Naive thymus-derived CD8-positive, alpha-beta T cell (primary cell): ENCODE results near the gene PRRT3. TPM values are rescaled to one million over a fixed set of nuclear protein-coding genes. Genes with fewer than 3 reads are reported as not detected.

Experiments
- ATAC-seq, 2 donors: fragments of 150-1000 bp; cut with Tn5 transposase in 1 of 2; sonication (Bioruptor Pico), chemical (Tn5 transposase) in 1 of 2; 1 replicate in 1 of 2; 2 replicates in 1 of 2; pipeline ENCODE4 v1.10.0; 2021; ENCODE audit warnings: mild to moderate bottlenecking in 2 of 2, moderate library complexity in 2 of 2
- POLR2A ChIA-PET: fragments of 350-600 bp; sonication (Branson Sonifier 250); formaldehyde crosslinking; loops from one replicate; lab custom pipeline; 2021; ENCODE audit warnings: antibody characterized with exemption; lab: Charles Lee
- DNase-seq, 10 donors: peaks; one replicate each; pipeline versions ENCODE4 v3.0.0 to v3.0.0-alpha.2; 2020 to 2022
- H3K27ac Mint-ChIP-seq, 10 donors: one replicate each; pipeline ENCODE4 v1.8.0; 2020 to 2022; ENCODE audit warnings: mild to moderate bottlenecking in 10 of 10, mixed read lengths in 10 of 10, moderate library complexity in 4 of 10, inconsistent platforms in 1 of 10
- H3K27me3 Mint-ChIP-seq, 5 donors: one replicate each; pipeline ENCODE4 v1.8.0; 2021 to 2022; ENCODE audit warnings: mixed read lengths in 5 of 5
- H3K36me3 Mint-ChIP-seq, 3 donors: one replicate each; pipeline ENCODE4 v1.8.0; 2020 to 2022; ENCODE audit warnings: mixed read lengths in 3 of 3, mild to moderate bottlenecking in 2 of 3, inconsistent platforms in 1 of 3
- H3K4me1 Mint-ChIP-seq, 4 donors: one replicate each; pipeline ENCODE4 v1.8.0; 2021 to 2022; ENCODE audit warnings: mixed read lengths in 4 of 4
- H3K4me3 Mint-ChIP-seq, 10 donors: one replicate each; pipeline ENCODE4 v1.8.0; 2020 to 2022; ENCODE audit warnings: mild to moderate bottlenecking in 10 of 10, mixed read lengths in 10 of 10, moderate library complexity in 6 of 10, inconsistent platforms in 1 of 10
- H3K9me3 Mint-ChIP-seq, 9 donors: one replicate each; pipeline ENCODE4 v1.8.0; 2020 to 2022; ENCODE audit warnings: mixed read lengths in 9 of 9, mild to moderate bottlenecking in 3 of 9, inconsistent platforms in 1 of 9, moderate library complexity in 1 of 9
- polyA plus RNA-seq, 3 donors: library from polyadenylated mRNA; unstranded; fragments of 300-500 nt; fragmentation: Illumina TruSeq; gene quantifications; one replicate each; pipeline ENCODE4 v1.2.3, GENCODE V29; 2021
- total RNA-seq, 8 experiments: library from RNA in 2 of 8; stranded (reverse) in 2 of 8; gene quantifications; one replicate each; pipeline ENCODE4 v1.2.3 and lab custom pipeline; 2021 to 2026

PRRT3 gene
- total RNA-seq (1 to 10 TPM; 5.5 to 6.3 TPM), polyA plus RNA-seq (1 to 10 TPM; 2.2 to 4.4 (median 3.1) TPM), total RNA-seq (lab: John Stamatoyannopoulos, UW) (7.7 to 11.3 (median 10.7) reads per million in 6 experiments)

GRCh38 chr3:9951962-9952805 is at the start of gene PRRT3:
TSS of gene PRRT3 (minus strand) at chr3:9952408. CDS start at chr3:9950115, 2,293 bp downstream.
- Mint-ChIP-seq H3K4me1 (peaks cover 6 to 20% (median 15%) of the 10 kb centered on the region in 4 donors), H3K36me3 (no peaks in the 10 kb centered on the region), H3K9me3 (no peaks in the 10 kb centered on the region), H3K27me3 (no peaks in the 10 kb centered on the region), H3K4me3 (peak within 1 kb of the TSS; percentile 77 to 91 (median 88)), H3K27ac (peak within 1 kb of the TSS in 8 of 10 donors; percentile 18 to 94 (median 63))
- POLR2A ChIA-PET = interaction anchor here (0.5 to 6.8 kb wide), 8 partner anchors 10 to 289 kb away, joined by 3 to 73 read pairs (median 3); partner anchors contain the start of genes CRELD1, EMC3, IL17RE and TTLL3
- DNase-seq (peak in 9 of 10 donors; percentile 38 to 74 (median 57)), ATAC-seq (peak; percentile 93 to 97)

GRCh38 chr3:10000686-10001085 is 48.5 kb upstream of the PRRT3 start:
- H3K4me1 Mint-ChIP-seq = no peaks in the 10 kb centered on the region
- peaks cover 0 to 15% (median 7%) of the 10 kb centered on the region in 3 donors for H3K36me3 Mint-ChIP-seq
- POLR2A ChIA-PET = no interaction called here

GRCh38 chr3:9994086-9994844 is 42.1 kb upstream of the PRRT3 start:
- ATAC-seq (no peak), DNase-seq (no peak)
- POLR2A ChIA-PET = no interaction called here
- no peaks in the 10 kb centered on the region for H3K9me3 Mint-ChIP-seq
- H3K36me3 Mint-ChIP-seq = peaks cover 0 to 14% (median 2%) of the 10 kb centered on the region in 3 donors
- H3K4me3 Mint-ChIP-seq = no peak overlapping the region
- no peaks in the 10 kb centered on the region for H3K27me3 Mint-ChIP-seq
- no peaks in the 10 kb centered on the region for H3K4me1 Mint-ChIP-seq
- H3K27ac Mint-ChIP-seq = no peak overlapping the region

More at GRCh38 chr3:10000686-10001085, 48.5 kb upstream of the PRRT3 start:
- Mint-ChIP-seq H3K9me3 (no peaks in the 10 kb centered on the region), H3K27ac (no peak overlapping the region), H3K27me3 (no peaks in the 10 kb centered on the region), H3K4me3 (no peak overlapping the region)
- no peak for ATAC-seq
- no peak for DNase-seq

GRCh38 chr3:9986230-9986725 is 34.1 kb upstream of the PRRT3 start:
- Mint-ChIP-seq H3K4me1 (peaks cover 7 to 46% (median 32%) of the 10 kb centered on the region in 4 donors), H3K36me3 (peaks cover 0 to 13% (median 0%) of the 10 kb centered on the region in 3 donors), H3K9me3 (no peaks in the 10 kb centered on the region), H3K27me3 (peaks cover 0 to 2% (median 0%) of the 10 kb centered on the region in 5 donors), H3K27ac (peak overlapping the region; percentile 92 to 100 (median 99)), H3K4me3 (peak overlapping the region; percentile 91 to 98 (median 96))
- POLR2A ChIA-PET = interaction anchor here (0.5 to 2.7 kb wide), 13 partner anchors 9 to 294 kb away, joined by 3 to 26 read pairs (median 5); partner anchors contain the start of genes ARPC4, CRELD1, FANCD2 and PRRT3
- ATAC-seq = peak; percentile 61 to 66
- DNase-seq = no peak

GRCh38 chr3:9980251-9980650 is 28.0 kb upstream of the PRRT3 start:
- H3K27ac Mint-ChIP-seq = no peak overlapping the region
- no peaks in the 10 kb centered on the region for H3K27me3 Mint-ChIP-seq
- H3K4me3 Mint-ChIP-seq = no peak overlapping the region
- peaks cover 5 to 34% (median 22%) of the 10 kb centered on the region in 4 donors for H3K4me1 Mint-ChIP-seq
- no peaks in the 10 kb centered on the region for H3K9me3 Mint-ChIP-seq
- no peak for DNase-seq
- POLR2A ChIA-PET = interaction anchor here (0.7 kb wide), 1 partner anchor 28 kb away, joined by 3 read pairs; no protein-coding TSS in a partner anchor
- H3K36me3 Mint-ChIP-seq = peaks cover 0 to 64% (median 4%) of the 10 kb centered on the region in 3 donors
- ATAC-seq = no peak

GRCh38 chr3:9978710-9979305 is 26.6 kb upstream of the PRRT3 start:
- ATAC-seq = no peak

GRCh38 chr3:9976721-9977709 is 24.8 kb upstream of the PRRT3 start:
- Mint-ChIP-seq H3K4me1 (peaks cover 5 to 22% (median 14%) of the 10 kb centered on the region in 4 donors), H3K27ac (peak overlapping the region in 1 of 10 donors; percentile 36), H3K27me3 (no peaks in the 10 kb centered on the region), H3K9me3 (no peaks in the 10 kb centered on the region), H3K4me3 (no peak overlapping the region), H3K36me3 (peaks cover 0 to 81% (median 16%) of the 10 kb centered on the region in 3 donors)
- ATAC-seq (no peak), DNase-seq (no peak)
- POLR2A ChIA-PET = interaction anchor here (1.6 kb wide), 1 partner anchor 9 kb away, joined by 5 read pairs; the partner anchor contains the start of gene EMC3

More at GRCh38 chr3:9978710-9979305, 26.6 kb upstream of the PRRT3 start:
- no peak overlapping the region for H3K27ac Mint-ChIP-seq
- H3K4me3 Mint-ChIP-seq = no peak overlapping the region
- no peaks in the 10 kb centered on the region for H3K27me3 Mint-ChIP-seq
- H3K36me3 Mint-ChIP-seq = peaks cover 0 to 73% (median 10%) of the 10 kb centered on the region in 3 donors
- POLR2A ChIA-PET = no interaction called here
- no peak for DNase-seq
- H3K4me1 Mint-ChIP-seq = peaks cover 5 to 28% (median 18%) of the 10 kb centered on the region in 4 donors
- H3K9me3 Mint-ChIP-seq = no peaks in the 10 kb centered on the region

GRCh38 chr3:9970020-9970652 is 17.9 kb upstream of the PRRT3 start:
- H3K36me3 Mint-ChIP-seq = peaks cover 0 to 89% (median 37%) of the 10 kb centered on the region in 3 donors
- H3K4me3 Mint-ChIP-seq = no peak overlapping the region
- H3K27ac Mint-ChIP-seq = peak overlapping the region in 1 of 10 donors; percentile 46
- H3K4me1 Mint-ChIP-seq = no peaks in the 10 kb centered on the region
- no peak for DNase-seq
- H3K9me3 Mint-ChIP-seq = no peaks in the 10 kb centered on the region
- POLR2A ChIA-PET = interaction anchor here (0.6 to 1.1 kb wide), 3 partner anchors 37 to 126 kb away, joined by 3 to 4 read pairs (median 3); partner anchors contain the start of gene CRELD1
- no peaks in the 10 kb centered on the region for H3K27me3 Mint-ChIP-seq
- ATAC-seq = no peak

- H3K9me3 Mint-ChIP-seq = no peaks in the 10 kb centered on the region
- no peak overlapping the region for H3K27ac Mint-ChIP-seq
- no peaks in the 10 kb centered on the region for H3K4me1 Mint-ChIP-seq
- POLR2A ChIA-PET = interaction anchor here (0.6 to 1.1 kb wide), 3 partner anchors 36 to 125 kb away, joined by 3 to 4 read pairs (median 3); partner anchors contain the start of gene CRELD1
- ATAC-seq = no peak
- no peak for DNase-seq
- H3K4me3 Mint-ChIP-seq = no peak overlapping the region
- H3K36me3 Mint-ChIP-seq = peaks cover 0 to 86% (median 35%) of the 10 kb centered on the region in 3 donors
- no peaks in the 10 kb centered on the region for H3K27me3 Mint-ChIP-seq
Measured at GRCh38 chr3:9969632-9970019, 17.4 kb upstream of the PRRT3 start.

GRCh38 chr3:9966841-9967240 is 14.6 kb upstream of the PRRT3 start:
- POLR2A ChIA-PET = no interaction called here
- no peak overlapping the region for H3K27ac Mint-ChIP-seq
- H3K9me3 Mint-ChIP-seq = no peaks in the 10 kb centered on the region
- H3K4me1 Mint-ChIP-seq = no peaks in the 10 kb centered on the region
- DNase-seq (no peak), ATAC-seq (no peak)
- no peak overlapping the region for H3K4me3 Mint-ChIP-seq
- H3K36me3 Mint-ChIP-seq = peaks cover 0 to 82% (median 32%) of the 10 kb centered on the region in 3 donors
- H3K27me3 Mint-ChIP-seq = no peaks in the 10 kb centered on the region
